ENCODE data around the gene PSD2.

GRCh38 chr5:139763280-139763929 is 32.2 kb upstream of the PSD2 start:
- no peak for TF ChIP-seq CTCF (IDR thresholded peaks at IDR 0.05; ENCODE audit: insufficient read depth, low read depth, low read length)
- TF ChIP-seq EZH2 (IDR thresholded peaks at IDR 0.05; ENCODE audit: insufficient read depth, low read length), result no peak

Data from astrocyte (in vitro differentiated cells and primary cell).